Esophagus muscularis mucosa (tissue), 4 donors: ENCODE results near the gene CTNNA2. TPM values are rescaled to one million over a fixed set of nuclear protein-coding genes. Genes with fewer than 3 reads are reported as not detected.

Source experiments
- DNase-seq: peaks from one replicate; pipeline ENCODE4 v3.0.0-alpha.2; 2017; ENCODE audit errors: extremely low spot score
- H3K27ac ChIP-seq, 4 donors: fragments of 200-600 bp; sonication (generic); replicated peaks in 1 of 4; 1 replicate in 3 of 4; 2 replicates in 1 of 4; pipeline ENCODE4 v1.5.1; 2016 to 2019; ENCODE audit warnings: mild to moderate bottlenecking in 1 of 4
- H3K27me3 ChIP-seq, 4 donors: fragments of 200-600 bp; sonication (generic); one replicate each; pipeline versions ENCODE4 v1.5.1 to v1.6.0; 2016 to 2019
- H3K36me3 ChIP-seq, 4 donors: fragments of 200-600 bp; sonication (generic); one replicate each; pipeline ENCODE4 v1.5.1; 2016 to 2019
- H3K4me1 ChIP-seq, 4 donors: fragments of 200-600 bp; sonication (generic); one replicate each; pipeline ENCODE4 v1.5.1; 2016 to 2019
- H3K4me3 ChIP-seq, 4 donors: fragments of 200-600 bp; sonication (generic); 1 replicate in 2 of 4; 2 replicates in 2 of 4; pipeline ENCODE4 v1.5.1; 2016 to 2019; ENCODE audit warnings: mild to moderate bottlenecking in 4 of 4, moderate library complexity in 1 of 4
- H3K9me3 ChIP-seq, 4 donors: fragments of 200-600 bp; sonication (generic); 1 replicate in 3 of 4; 2 replicates in 1 of 4; pipeline ENCODE4 v1.5.1; 2016 to 2019
- EP300 ChIP-seq: sonication (generic); formaldehyde crosslinking; IDR thresholded peaks from one replicate; pipeline ENCODE4 v1.6.1; 2017; ENCODE audit warnings: antibody characterized with exemption
- POLR2A ChIP-seq: fragments of 450-650 bp; IDR thresholded peaks from one replicate; pipeline ENCODE4 v1.6.1; 2017; ENCODE audit warnings: antibody characterized with exemption, moderate library complexity, mild to moderate bottlenecking, low read depth
- POLR2AphosphoS5 ChIP-seq, 2 donors: sonication (generic); formaldehyde crosslinking; IDR thresholded peaks; one replicate each; pipeline ENCODE4 v1.6.1; 2017; ENCODE audit warnings: antibody characterized with exemption in 2 of 2
- WGBS: methylation state at CpG from one replicate; pipeline ENCODE4 v1.1.5; 2018; 5-methylcytosine and 5-hydroxymethylcytosine counted together
- intact Hi-C: fragments of 100-400 bp; cut with DNase I; formaldehyde crosslinking; loops from one replicate; pipeline ENCODE4 v1.15.1; 2023
- total RNA-seq, 4 donors: library from RNA; depleted of rRNA; stranded (reverse); fragments of >200 nt; gene quantifications; one replicate each; pipeline versions ENCODE4 v1.1.0 to v1.2.1, GENCODE V29; 2016
- TF ChIP-seq, protein P1 (sequence below), 3 experiments: fragments of 200-600 bp in 2 of 3; fragments of 450-650 bp in 1 of 3; sonication (generic) in 2 of 3; IDR thresholded peaks; one replicate each; pipeline ENCODE4 v1.5.1; 2017 to 2019; ENCODE audit warnings: antibody characterized with exemption in 3 of 3, mild to moderate bottlenecking in 2 of 3, moderate library complexity in 1 of 3

CTNNA2 gene
- total RNA-seq, 4 donors from 2014 or later = 0.42 to 2.5 (median 1.1) TPM

DNA sequence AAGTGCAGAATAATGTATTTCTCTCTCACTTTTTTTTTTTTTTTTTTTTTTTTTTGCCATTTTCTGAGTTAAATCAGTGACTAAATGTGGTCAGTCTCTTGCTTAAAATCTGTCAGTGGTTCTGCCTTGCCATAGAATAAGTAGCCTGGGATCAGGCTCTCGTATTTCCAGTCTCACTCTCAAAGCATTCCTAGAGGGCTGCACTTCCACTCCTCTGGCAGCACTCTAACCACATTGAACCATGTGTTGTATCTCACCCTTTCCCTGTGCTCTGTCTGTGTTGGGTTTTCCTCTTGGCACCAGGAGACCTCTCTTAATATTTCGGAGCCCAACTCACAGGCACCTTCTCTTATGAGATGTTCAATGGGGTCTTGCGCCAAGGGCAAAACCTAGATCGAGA is 304.4 kb downstream of the CTNNA2 start:
- WGBS = 84% methylated on average over 4 of the region's 4 CpGs
- H3K4me3 ChIP-seq = no peak overlapping the region
- no peaks in the 10 kb centered on the region for H3K9me3 ChIP-seq
- intact Hi-C loops = no loop called here
- no peaks in the 10 kb centered on the region for H3K4me1 ChIP-seq
- no peak for DNase-seq
- H3K27ac ChIP-seq = no peak overlapping the region
- no peaks in the 10 kb centered on the region for H3K36me3 ChIP-seq
- H3K27me3 ChIP-seq = no peaks in the 10 kb centered on the region
- TF ChIP-seq EP300 (no peak), POLR2A (no peak), POLR2AphosphoS5 (IDR thresholded peaks at IDR 0.05) (no peak)
- TF ChIP-seq, protein P1, sequence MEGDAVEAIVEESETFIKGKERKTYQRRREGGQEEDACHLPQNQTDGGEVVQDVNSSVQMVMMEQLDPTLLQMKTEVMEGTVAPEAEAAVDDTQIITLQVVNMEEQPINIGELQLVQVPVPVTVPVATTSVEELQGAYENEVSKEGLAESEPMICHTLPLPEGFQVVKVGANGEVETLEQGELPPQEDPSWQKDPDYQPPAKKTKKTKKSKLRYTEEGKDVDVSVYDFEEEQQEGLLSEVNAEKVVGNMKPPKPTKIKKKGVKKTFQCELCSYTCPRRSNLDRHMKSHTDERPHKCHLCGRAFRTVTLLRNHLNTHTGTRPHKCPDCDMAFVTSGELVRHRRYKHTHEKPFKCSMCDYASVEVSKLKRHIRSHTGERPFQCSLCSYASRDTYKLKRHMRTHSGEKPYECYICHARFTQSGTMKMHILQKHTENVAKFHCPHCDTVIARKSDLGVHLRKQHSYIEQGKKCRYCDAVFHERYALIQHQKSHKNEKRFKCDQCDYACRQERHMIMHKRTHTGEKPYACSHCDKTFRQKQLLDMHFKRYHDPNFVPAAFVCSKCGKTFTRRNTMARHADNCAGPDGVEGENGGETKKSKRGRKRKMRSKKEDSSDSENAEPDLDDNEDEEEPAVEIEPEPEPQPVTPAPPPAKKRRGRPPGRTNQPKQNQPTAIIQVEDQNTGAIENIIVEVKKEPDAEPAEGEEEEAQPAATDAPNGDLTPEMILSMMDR (IDR thresholded peaks at IDR 0.05) = no peak

DNA sequence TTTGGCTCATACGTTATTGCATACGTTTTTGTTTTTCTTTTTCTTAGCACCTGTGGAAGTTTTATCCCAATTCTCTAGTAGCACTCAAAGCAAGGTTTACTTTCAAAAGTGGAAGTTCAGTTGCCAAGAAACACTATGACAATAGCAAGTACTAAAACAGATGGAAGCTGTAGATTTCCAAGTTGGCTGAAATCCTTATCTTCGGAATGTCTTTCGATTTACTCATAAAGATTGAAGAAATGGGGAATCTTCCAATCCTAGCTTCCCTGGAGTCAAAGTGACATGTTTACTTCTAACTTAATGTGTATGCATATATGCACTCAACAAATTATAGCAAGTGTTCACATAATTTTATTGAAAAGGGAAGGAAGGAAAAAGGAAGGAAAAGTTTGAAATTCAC is 307.4 kb downstream of the CTNNA2 start:
- no peak for DNase-seq
- Histone ChIP-seq H3K36me3 (no peaks in the 10 kb centered on the region), H3K9me3 (no peaks in the 10 kb centered on the region), H3K27ac (no peak overlapping the region), H3K27me3 (no peaks in the 10 kb centered on the region), H3K4me3 (no peak overlapping the region), H3K4me1 (no peaks in the 10 kb centered on the region)
- intact Hi-C loops = no loop called here
- TF ChIP-seq, protein P1 (IDR thresholded peaks at IDR 0.05) = no peak
- no peak for TF ChIP-seq EP300
- no peak for TF ChIP-seq POLR2A
- no peak for TF ChIP-seq POLR2AphosphoS5 (IDR thresholded peaks at IDR 0.05)
- 42% methylated on average over 4 of the region's 4 CpGs for WGBS

DNA sequence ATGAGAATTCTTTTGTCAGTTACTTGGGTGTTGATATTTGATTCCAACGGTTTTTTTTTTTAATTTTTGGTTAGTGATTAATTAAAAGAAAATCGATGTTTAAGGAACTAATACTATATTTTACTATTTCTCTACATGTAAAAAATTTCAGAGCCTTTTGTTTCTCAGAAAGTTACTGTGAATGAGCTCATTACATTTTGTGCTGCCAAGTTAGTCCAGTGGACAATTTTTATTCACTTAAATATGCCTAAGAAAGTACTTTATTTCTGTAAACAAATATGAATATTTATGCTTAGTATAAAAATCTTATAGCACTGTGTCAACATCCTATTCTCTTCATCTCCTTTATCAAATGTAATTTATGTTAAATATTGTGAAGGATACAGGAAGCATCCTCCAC is 309.3 kb downstream of the CTNNA2 start:
- H3K9me3 ChIP-seq = no peaks in the 10 kb centered on the region
- H3K36me3 ChIP-seq = no peaks in the 10 kb centered on the region
- no peaks in the 10 kb centered on the region for H3K27me3 ChIP-seq
- H3K4me3 ChIP-seq = no peak overlapping the region
- no peak for DNase-seq
- H3K27ac ChIP-seq = no peak overlapping the region
- no peak for TF ChIP-seq POLR2AphosphoS5 (IDR thresholded peaks at IDR 0.05)
- no peak for TF ChIP-seq POLR2A
- TF ChIP-seq, protein P1 (IDR thresholded peaks at IDR 0.05) = no peak
- TF ChIP-seq EP300 = no peak
- 70% methylated on average over 2 of the region's 2 CpGs for WGBS
- intact Hi-C loops = no loop called here
- no peaks in the 10 kb centered on the region for H3K4me1 ChIP-seq

DNA sequence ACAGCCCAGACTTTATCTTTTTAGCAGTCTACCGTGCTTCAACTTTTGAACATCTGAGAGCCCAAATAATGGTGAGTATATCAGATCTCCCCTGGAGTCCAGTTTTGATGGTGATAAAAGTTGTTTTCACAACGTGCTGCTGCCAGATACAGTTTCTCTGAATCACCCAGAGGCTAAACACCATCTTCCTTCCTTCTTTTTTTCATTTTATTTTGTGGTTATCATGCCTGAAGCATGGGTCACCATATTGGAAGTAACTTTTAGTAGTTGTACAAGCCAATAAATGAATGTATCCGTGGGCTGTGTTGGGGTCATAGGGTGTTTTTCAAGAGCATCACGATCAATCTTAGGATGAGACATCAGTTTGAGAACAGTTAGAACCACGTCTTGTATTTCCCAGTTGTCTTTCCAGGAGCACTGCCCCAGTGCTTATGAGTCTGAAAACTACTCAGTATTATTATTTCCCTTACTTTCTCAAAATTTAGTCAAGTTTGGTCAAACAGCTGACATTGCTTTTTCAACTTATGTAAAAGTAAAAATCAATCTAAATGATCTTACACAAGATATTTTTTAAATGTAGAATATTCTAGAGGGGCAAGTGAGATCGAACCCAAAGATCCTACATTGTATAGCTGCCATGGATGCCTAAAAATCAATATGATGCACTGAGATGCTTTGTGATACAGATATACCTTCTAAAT is 311.4 kb downstream of the CTNNA2 start:
- 65% methylated on average over 6 of the region's 6 CpGs for WGBS
- DNase-seq = no peak
- Histone ChIP-seq H3K36me3 (no peaks in the 10 kb centered on the region), H3K4me3 (no peak overlapping the region), H3K4me1 (no peaks in the 10 kb centered on the region), H3K27ac (no peak overlapping the region), H3K9me3 (no peaks in the 10 kb centered on the region), H3K27me3 (no peaks in the 10 kb centered on the region)
- TF ChIP-seq EP300 = no peak
- TF ChIP-seq POLR2AphosphoS5 (IDR thresholded peaks at IDR 0.05) = no peak
- TF ChIP-seq, protein P1 (IDR thresholded peaks at IDR 0.05) = no peak
- no peak for TF ChIP-seq POLR2A
- intact Hi-C loops = no loop called here

DNA sequence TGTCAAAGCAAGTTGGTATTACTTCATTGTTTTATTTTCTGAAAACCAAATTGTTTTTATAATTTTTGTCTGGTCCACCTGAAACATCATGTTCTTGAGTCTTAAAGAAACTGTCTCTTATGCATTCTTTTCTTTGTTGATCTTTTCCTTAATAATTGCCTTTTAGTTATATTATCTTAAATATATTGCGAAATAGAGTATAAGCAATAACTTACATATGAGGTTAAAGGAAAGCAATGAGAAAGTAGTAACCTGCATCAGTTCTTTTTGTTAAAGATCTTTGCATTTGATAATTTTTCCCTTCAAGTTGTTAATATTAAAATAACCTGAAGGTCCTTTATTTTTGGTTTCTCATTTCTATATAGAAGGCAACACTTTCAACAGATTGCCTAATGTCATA is 315.0 kb downstream of the CTNNA2 start:
- Histone ChIP-seq H3K9me3 (no peaks in the 10 kb centered on the region), H3K4me3 (no peak overlapping the region), H3K4me1 (no peaks in the 10 kb centered on the region), H3K27me3 (no peaks in the 10 kb centered on the region), H3K27ac (no peak overlapping the region), H3K36me3 (no peaks in the 10 kb centered on the region)
- intact Hi-C loops = no loop called here
- TF ChIP-seq POLR2AphosphoS5 (IDR thresholded peaks at IDR 0.05) (no peak), EP300 (no peak), POLR2A (no peak)
- TF ChIP-seq, protein P1 (IDR thresholded peaks at IDR 0.05) = no peak
- no peak for DNase-seq
- 98% methylated on average over 1 of the region's 1 CpG for WGBS
